C4-2B (cell line): Measurements from ENCODE around the gene SOCS2.

Experiments
- H3K27ac ChIP-seq: fragments of 450-650 bp; 2 replicates; pipeline ENCODE4 v1.5.1; 2017
- ZFX ChIP-seq: fragments of 450-650 bp; IDR thresholded peaks from 2 replicates; pipeline ENCODE4 v1.6.1; 2017
- TF ChIP-seq, protein P1 (sequence below): fragments of 450-650 bp; conservative IDR thresholded peaks from 2 replicates; pipeline ENCODE4 v1.5.1; 2017; ENCODE audit warnings: mild to moderate bottlenecking

SOCS2 gene

DNA sequence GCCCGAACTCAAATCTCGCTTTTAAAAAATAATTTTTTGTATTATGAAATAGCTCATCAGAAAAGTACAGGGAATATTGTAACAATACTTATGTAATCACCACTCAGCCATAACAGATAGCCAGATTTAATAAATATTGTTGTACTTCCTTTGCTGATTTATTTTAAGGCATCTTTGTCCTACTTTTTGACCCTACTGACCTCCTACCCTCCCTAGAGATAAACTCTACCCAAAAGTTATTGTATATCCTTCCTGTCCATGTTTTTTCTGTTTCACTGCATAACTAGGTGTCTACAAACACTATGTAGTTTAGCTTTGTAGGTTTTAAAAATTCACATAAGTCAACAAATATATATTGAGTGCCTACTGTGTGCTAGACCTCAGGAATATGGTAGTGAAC is 25.1 kb downstream of the SOCS2 start:
- H3K27ac ChIP-seq: no peak overlapping the region
- TF ChIP-seq, protein P1, sequence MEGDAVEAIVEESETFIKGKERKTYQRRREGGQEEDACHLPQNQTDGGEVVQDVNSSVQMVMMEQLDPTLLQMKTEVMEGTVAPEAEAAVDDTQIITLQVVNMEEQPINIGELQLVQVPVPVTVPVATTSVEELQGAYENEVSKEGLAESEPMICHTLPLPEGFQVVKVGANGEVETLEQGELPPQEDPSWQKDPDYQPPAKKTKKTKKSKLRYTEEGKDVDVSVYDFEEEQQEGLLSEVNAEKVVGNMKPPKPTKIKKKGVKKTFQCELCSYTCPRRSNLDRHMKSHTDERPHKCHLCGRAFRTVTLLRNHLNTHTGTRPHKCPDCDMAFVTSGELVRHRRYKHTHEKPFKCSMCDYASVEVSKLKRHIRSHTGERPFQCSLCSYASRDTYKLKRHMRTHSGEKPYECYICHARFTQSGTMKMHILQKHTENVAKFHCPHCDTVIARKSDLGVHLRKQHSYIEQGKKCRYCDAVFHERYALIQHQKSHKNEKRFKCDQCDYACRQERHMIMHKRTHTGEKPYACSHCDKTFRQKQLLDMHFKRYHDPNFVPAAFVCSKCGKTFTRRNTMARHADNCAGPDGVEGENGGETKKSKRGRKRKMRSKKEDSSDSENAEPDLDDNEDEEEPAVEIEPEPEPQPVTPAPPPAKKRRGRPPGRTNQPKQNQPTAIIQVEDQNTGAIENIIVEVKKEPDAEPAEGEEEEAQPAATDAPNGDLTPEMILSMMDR: no peak
- no peak for TF ChIP-seq ZFX

DNA sequence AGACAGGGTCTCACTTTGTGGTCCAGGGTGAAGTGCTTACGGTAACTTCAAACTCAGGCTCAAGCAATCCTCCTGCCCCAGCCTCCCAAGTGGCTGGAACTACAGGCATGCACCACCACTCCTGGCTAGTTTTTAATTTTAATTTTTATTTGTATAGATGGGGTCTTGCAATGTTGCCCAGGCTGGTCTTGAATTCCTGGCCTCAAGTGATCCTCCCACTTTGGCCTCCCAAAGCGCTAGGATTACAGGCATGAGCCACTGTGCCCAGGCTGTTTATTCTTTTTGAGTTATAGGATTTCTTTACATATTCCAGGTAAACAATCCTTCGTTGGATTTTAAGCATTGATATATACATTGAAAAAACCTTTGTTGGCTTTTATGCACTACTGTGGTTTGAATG is 26.7 kb downstream of the SOCS2 start:
- H3K27ac ChIP-seq: no peak overlapping the region
- TF ChIP-seq ZFX: no peak
- TF ChIP-seq, protein P1: no peak

DNA sequence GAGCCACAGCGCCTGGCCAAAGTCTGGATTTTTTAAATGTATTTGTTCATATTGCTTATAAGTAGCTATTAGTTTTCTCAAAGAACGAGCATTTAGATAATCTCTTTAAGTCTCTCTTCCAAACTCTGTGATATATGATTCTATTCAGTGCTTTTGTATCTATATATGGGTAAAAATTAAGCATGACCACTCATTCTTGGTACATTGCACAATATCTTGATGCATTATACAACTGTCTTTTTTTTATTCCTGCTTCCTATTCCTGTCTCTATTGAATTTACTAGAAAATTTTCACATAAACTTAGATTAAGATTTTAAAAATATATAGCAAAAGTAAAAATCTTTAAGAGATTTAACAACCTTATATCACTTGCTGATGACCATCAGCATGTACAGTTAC is 29.1 kb downstream of the SOCS2 start:
- TF ChIP-seq, protein P1: no peak
- TF ChIP-seq ZFX: no peak
- H3K27ac ChIP-seq: no peak overlapping the region

DNA sequence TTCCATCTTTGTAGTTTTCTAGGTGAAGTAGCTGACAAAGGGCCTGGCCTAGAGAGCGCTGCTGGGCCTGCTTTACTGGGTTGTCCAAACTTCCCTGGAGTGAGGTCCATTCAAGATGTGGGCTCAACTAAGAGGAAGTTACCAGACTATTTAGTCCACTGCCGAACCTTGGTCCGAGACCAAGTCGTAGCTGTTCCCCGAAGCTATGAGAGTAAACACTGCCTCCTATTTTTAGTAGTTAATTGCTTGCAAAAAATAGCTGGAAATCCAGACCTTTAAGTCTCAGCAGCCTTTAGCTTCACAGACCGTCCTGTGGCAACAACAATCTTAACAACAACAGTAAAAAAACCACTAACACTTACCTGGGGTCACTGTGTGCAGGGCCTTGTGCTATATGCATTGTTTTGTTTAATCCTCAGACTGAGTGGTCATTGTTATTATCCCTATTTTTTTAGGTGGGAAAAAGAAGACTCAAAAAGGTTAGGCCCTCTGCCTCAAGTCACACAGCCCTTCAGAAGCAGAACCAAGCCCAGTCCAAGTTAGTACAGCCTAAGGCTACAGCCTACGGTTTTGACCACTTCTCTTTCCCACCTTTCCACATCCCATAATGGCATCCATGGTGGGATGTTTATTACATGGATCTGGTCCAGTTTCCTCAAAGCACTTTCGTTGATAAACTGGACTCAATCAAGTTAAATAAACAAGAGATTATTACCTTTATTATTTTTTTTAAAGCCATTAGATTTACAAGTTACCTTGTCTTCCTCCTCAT is 30.6 kb downstream of the SOCS2 start:
- H3K27ac ChIP-seq: peak overlapping the region; percentile 26; the same call in 1 of the 2 replicates
- no peak for TF ChIP-seq ZFX
- TF ChIP-seq, protein P1: no peak

DNA sequence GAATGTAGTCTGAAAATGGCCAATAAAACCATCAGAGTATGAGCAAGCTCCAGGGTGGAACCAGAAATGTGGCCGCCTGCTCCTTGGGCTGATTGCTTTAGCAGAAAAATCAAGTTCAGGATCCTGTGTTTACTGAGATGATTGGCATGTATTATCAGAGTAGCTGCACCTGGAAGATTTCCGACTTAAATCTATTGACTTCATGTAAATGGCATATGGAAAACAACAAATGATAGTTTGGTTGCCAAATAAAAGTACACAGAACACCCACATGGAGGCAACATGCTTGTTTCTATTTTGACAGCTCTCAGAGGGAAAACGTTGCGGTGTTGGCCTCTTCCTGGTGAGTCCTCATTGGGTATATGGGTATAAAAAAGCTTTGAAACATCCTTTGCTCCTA is 31.3 kb downstream of the SOCS2 start:
- no peak overlapping the region; the same call in 1 of the 2 replicates for H3K27ac ChIP-seq
- no peak for TF ChIP-seq ZFX
- TF ChIP-seq, protein P1: no peak

DNA sequence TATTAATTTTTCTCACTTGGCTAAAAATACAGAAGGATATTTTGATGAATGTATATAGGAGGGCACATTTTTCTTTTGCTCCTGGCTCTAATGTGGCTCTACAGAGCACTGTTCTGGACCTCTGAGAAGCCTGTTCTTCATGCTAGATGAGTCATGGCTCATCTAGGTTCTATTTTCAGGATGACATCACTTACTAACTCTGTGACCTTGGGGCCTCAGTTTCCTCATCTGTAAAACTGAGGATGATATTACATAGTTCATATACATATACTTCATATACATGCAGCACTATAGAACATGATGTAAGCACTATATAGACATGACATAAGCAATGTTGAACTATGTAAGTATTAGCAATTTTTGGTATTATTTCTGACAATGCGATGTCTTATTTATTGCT is 35.8 kb downstream of the SOCS2 start:
- TF ChIP-seq, protein P1: no peak
- TF ChIP-seq ZFX: no peak
- no peak overlapping the region for H3K27ac ChIP-seq

DNA sequence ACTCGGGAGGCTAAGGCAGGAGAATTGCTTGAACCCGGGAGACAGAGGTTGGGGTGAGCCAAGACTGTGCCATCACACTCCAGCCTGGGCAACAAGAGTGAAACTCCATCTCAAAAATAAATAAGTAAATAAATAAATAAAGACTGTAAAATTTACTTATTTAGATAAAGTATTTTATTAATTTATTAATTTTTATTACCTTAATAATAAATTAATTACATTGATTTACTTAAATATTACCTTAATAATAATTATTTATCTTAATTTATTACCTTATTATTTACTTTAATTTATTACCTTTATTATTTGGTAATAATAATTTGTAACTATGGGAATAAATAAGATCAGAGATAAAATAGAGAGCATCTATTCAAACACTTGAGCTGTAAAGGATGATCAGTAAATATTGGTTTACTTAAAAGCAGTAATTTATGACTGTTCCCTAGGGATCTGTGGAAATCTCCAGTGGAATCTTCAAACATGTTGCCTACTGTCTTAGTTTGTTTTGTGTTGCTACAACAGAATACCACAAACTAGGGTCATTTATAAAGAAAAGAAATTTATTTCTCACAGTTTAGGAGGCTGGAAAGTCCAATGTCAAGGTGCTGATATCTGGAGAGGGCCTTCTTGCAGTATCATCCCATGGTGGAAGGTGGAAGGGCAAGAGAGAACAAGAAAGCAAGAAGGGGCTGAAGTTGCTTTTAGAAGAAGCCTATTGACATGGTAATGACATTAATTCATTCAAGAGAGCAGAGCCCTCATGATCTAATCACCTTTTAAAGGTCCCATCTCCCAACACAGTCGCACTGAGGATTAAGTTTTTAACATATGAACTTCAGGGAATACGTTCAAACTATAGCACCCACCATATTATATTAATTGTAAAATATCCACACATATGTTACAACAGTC is 37.1 kb downstream of the SOCS2 start:
- TF ChIP-seq, protein P1: no peak
- no peak for TF ChIP-seq ZFX
- no peak overlapping the region for H3K27ac ChIP-seq
